Measurements from ENCODE around the gene TCF7L1. TPM values are rescaled to one million over a fixed set of nuclear protein-coding genes. Genes with fewer than 3 reads are reported as not detected.

Gene TCF7L1
- total and polyA plus RNA-seq, 2 donors (not counting 3 experiments of a cell fraction or from before 2014, with no cell fraction given): 9.6 to 17.4 TPM

- TSS peak; percentile 26 for BruUV-seq (replicated peaks)
- no peaks in the 10 kb centered on the region for H3K27me3 ChIP-seq (ENCODE audit: control insufficient read depth in 2 of 2, insufficient read depth in 2 of 2, low read length in 2 of 2)
- FAIRE-seq (peak; percentile 8), DNase-seq (ENCODE audit: low read depth, low spot score) (peak; percentile 67)
- CTCF ChIA-PET: interaction anchor here (0.6 to 1.9 kb wide), 8 partner anchors 8 to 310 kb away, joined by 3 to 5 read pairs (median 3); partner anchors contain the start of genes ELMOD3 and RETSAT
- peaks cover 29% of the 10 kb centered on the region for H3K4me1 ChIP-seq (ENCODE audit: control insufficient read depth, extremely low read depth, insufficient read depth, low read length)
- dilution Hi-C loops (cut with MboI; ENCODE audit: extremely low pct_ligation_motif_present, low sequenced_read_pairs): no loop called here
- peaks cover 4% of the 10 kb centered on the region for H4K20me1 ChIP-seq (replicated peaks; ENCODE audit: control insufficient read depth, extremely low read depth, insufficient read depth, low read length)
- H3K4me3 ChIP-seq (replicated peaks in 1 of 3; ENCODE audit: insufficient read depth in 1 of 3, low read depth in 1 of 3, low read length in 3 of 3): peak overlapping the region; percentile 80 to 94 (median 82)
- POLR2A ChIA-PET: interaction anchor here (0.6 to 1.5 kb wide), 6 partner anchors 27 to 289 kb away, joined by 3 to 8 read pairs (median 6); partner anchors contain the start of genes ELMOD3, MAT2A, RETSAT and USP39
- no peaks in the 10 kb centered on the region for H3K9me3 ChIP-seq (replicated peaks; ENCODE audit: control insufficient read depth, insufficient read depth, low read length)
- H3K9me1 ChIP-seq (replicated peaks; ENCODE audit: control insufficient read depth, extremely low read depth, insufficient read depth, low read length): no peaks in the 10 kb centered on the region
- intact Hi-C loops (cut with micrococcal nuclease): loop anchor here (1.0 to 5.0 kb wide), 2 partner anchors 210 to 225 kb away; partner anchors contain the start of gene MAT2A
- TF ChIP-seq JUN (IDR thresholded peaks at IDR 0.05; ENCODE audit: borderline replicate concordance, insufficient read depth, insufficient read length, low read depth) (no peak), POLR2A (IDR thresholded peaks at IDR 0.05; ENCODE audit: low read depth, low read length) (no peak), CTCF (IDR thresholded peaks at IDR 0.05; ENCODE audit: extremely low read depth in 1 of 2, insufficient read depth in 1 of 2, low read depth in 1 of 2, low read length in 2 of 2) (no peak), GATA2 (IDR thresholded peaks at IDR 0.05; ENCODE audit: insufficient read depth, insufficient read length, low read depth, low read length) (no peak), EZH2 (IDR thresholded peaks at IDR 0.05; ENCODE audit: borderline replicate concordance, low read depth, low read length, severe bottlenecking) (no peak), MYC (IDR thresholded peaks at IDR 0.05; ENCODE audit: low read depth, low read length) (no peak), POLR2AphosphoS5 (IDR thresholded peaks at IDR 0.05; ENCODE audit: insufficient read depth, low read depth, low read length) (no peak), FOS (IDR thresholded peaks at IDR 0.05; ENCODE audit: borderline replicate concordance, insufficient read depth, low read length) (no peak)
- TF ChIP-seq, protein P1, sequence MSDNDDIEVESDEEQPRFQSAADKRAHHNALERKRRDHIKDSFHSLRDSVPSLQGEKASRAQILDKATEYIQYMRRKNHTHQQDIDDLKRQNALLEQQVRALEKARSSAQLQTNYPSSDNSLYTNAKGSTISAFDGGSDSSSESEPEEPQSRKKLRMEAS (IDR thresholded peaks at IDR 0.05; ENCODE audit: insufficient read depth, insufficient read length): no peak
- peak overlapping the region; percentile 39 for H2AFZ ChIP-seq (ENCODE audit: low read depth, low read length)
- peak overlapping the region; percentile 99 for H3K4me2 ChIP-seq (ENCODE audit: insufficient read depth, low read length)
- H3K9ac ChIP-seq (replicated peaks; ENCODE audit: extremely low read depth, insufficient read depth, low read length): peak overlapping the region; percentile 98
- H3K79me2 ChIP-seq (ENCODE audit: control insufficient read depth, insufficient read depth, low read length): peaks cover 52% of the 10 kb centered on the region
- H3K27ac ChIP-seq (ENCODE audit: insufficient read depth, low read depth, low read length): peak overlapping the region; percentile 86
- H3K36me3 ChIP-seq (ENCODE audit: control insufficient read depth in 2 of 2, extremely low read depth in 1 of 2, insufficient read depth in 2 of 2, low read length in 2 of 2): peaks cover 9 to 13% of the 10 kb centered on the region in 2 experiments
Measured at GRCh38 chr2:85327160-85327821, 194.1 kb downstream of the TCF7L1 start.

Measured in endothelial cell of umbilical vein (primary cell).